PC-9 (cell line): ENCODE measurements around the gene LINS1. TPM values are rescaled to one million over a fixed set of nuclear protein-coding genes. Genes with fewer than 3 reads are reported as not detected.

Experiments
- BruUV-seq: library from RNA; stranded (reverse); fragments of 400-500 nt; replicated peaks from 2 replicates; lab custom pipeline; 2021; lab: Mats Ljungman, UMichigan
- CTCF ChIA-PET: fragments of 300-600 bp; sonication (Branson Sonifier 250); formaldehyde crosslinking; loops from one replicate; lab custom pipeline; 2022; ENCODE audit warnings: antibody characterized with exemption; lab: Charles Lee
- POLR2A ChIA-PET: fragments of 300-600 bp; sonication (Branson Sonifier 250); formaldehyde crosslinking; loops from one replicate; lab custom pipeline; 2022; ENCODE audit warnings: antibody characterized with exemption; ENCODE audit not compliant: unreplicated experiment; lab: Charles Lee
- DNase-seq, 2 experiments: peaks; one replicate each; pipeline versions ENCODE4 v3.0.0 to v3.0.0-alpha.2; 2015 to 2022; ENCODE audit warnings: mixed read lengths in 1 of 2
- H2AFZ ChIP-seq: fragments of 200-600 bp; sonication (generic); 2 replicates; pipeline ENCODE4 v1.8.1; 2017; ENCODE audit warnings: antibody characterized with exemption
- H3F3A ChIP-seq: fragments of 200-600 bp; sonication (generic); 2 replicates; pipeline ENCODE4 v1.8.1; 2017; ENCODE audit warnings: antibody characterized with exemption, mild to moderate bottlenecking, low read depth; ENCODE audit not compliant: insufficient read depth
- H3K27ac ChIP-seq: fragments of 200-600 bp; sonication (generic); 2 replicates; pipeline ENCODE4 v1.6.1; 2016; ENCODE audit warnings: mixed run types
- H3K27me3 ChIP-seq: fragments of 200-600 bp; sonication (generic); 2 replicates; pipeline ENCODE4 v1.6.1; 2016; ENCODE audit warnings: low read depth, mixed run types; ENCODE audit not compliant: insufficient read depth
- H3K36me3 ChIP-seq: fragments of 200-600 bp; sonication (generic); 2 replicates; pipeline ENCODE4 v1.6.1; 2016; ENCODE audit warnings: low read depth, mixed run types
- H3K4me1 ChIP-seq: fragments of 200-600 bp; sonication (generic); replicated peaks from 2 replicates; pipeline ENCODE4 v1.6.1; 2016; ENCODE audit warnings: mixed run types; ENCODE audit not compliant: insufficient read depth
- H3K4me2 ChIP-seq: fragments of 200-600 bp; sonication (generic); 2 replicates; pipeline ENCODE4 v1.6.1; 2017; ENCODE audit warnings: mixed run types
- H3K4me3 ChIP-seq: fragments of 200-600 bp; sonication (generic); 2 replicates; pipeline ENCODE4 v1.6.1; 2016; ENCODE audit warnings: mixed run types
- H3K79me2 ChIP-seq: fragments of 200-600 bp; sonication (generic); 2 replicates; pipeline ENCODE4 v1.6.1; 2017; ENCODE audit warnings: low read depth, mixed run types
- H3K9me2 ChIP-seq: fragments of 200-600 bp; sonication (generic); 2 replicates; pipeline ENCODE4 v1.8.1; 2017; ENCODE audit warnings: mild to moderate bottlenecking; ENCODE audit not compliant: insufficient read depth
- H3K9me3 ChIP-seq: fragments of 200-600 bp; sonication (generic); 2 replicates; pipeline ENCODE4 v1.8.1; 2016; ENCODE audit warnings: low read depth; ENCODE audit not compliant: insufficient read depth
- H4K20me1 ChIP-seq: fragments of 200-600 bp; sonication (generic); 2 replicates; pipeline ENCODE4 v1.8.1; 2017; ENCODE audit not compliant: insufficient read depth
- CTCF ChIP-seq: fragments of 200-600 bp; sonication (generic); conservative IDR thresholded peaks from 2 replicates; pipeline ENCODE4 v1.6.1; 2017; ENCODE audit warnings: mixed run types, antibody characterized with exemption, mild to moderate bottlenecking, moderate library complexity
- EZH2 ChIP-seq: fragments of 200-600 bp; sonication (generic); IDR thresholded peaks from 2 replicates; pipeline ENCODE4 v1.8.0; 2017; ENCODE audit warnings: antibody characterized with exemption, low read depth
- intact Hi-C: fragments of 100-400 bp; cut with micrococcal nuclease; formaldehyde crosslinking; loops from one replicate; pipeline ENCODE4 v1.10.0; 2022; ENCODE audit not compliant: unreplicated experiment
- total RNA-seq: library from RNA; stranded (reverse); gene quantifications from 2 replicates; pipeline ENCODE4 v1.2.3, GENCODE V29; 2021

The LINS1 gene
- total RNA-seq, 1 experiment from 2014 or later: 10.9 TPM

GRCh38 chr15:100528833-100529428 lies 73.1 kb downstream of the LINS1 start, which contains the start of gene CERS3:
CERS3 (minus strand) TSS chr15:100528950; CDS start chr15:100501849, 27,101 bp downstream.
- H3K9me3 ChIP-seq: no peaks in the 10 kb centered on the region
- no peaks in the 10 kb centered on the region for H4K20me1 ChIP-seq
- H3K36me3 ChIP-seq: no peaks in the 10 kb centered on the region
- H3K79me2 ChIP-seq: no peaks in the 10 kb centered on the region
- no peaks in the 10 kb centered on the region for H3K4me1 ChIP-seq
- peaks cover 67% of the 10 kb centered on the region for H3K27me3 ChIP-seq
- no peak for DNase-seq
- POLR2A ChIA-PET: no interaction called here
- no peak within 1 kb of the TSS for H3K4me2 ChIP-seq
- CTCF ChIA-PET: no interaction called here
- H2AFZ ChIP-seq: no peak within 1 kb of the TSS
- no peak within 1 kb of the TSS for H3K4me3 ChIP-seq
- intact Hi-C loops: no loop called here
- no peak within 1 kb of the TSS for H3K27ac ChIP-seq
- TF ChIP-seq EZH2: no peak
- no peak for TF ChIP-seq CTCF
- H3K9me2 ChIP-seq: no peaks in the 10 kb centered on the region
- H3F3A ChIP-seq: no peaks in the 10 kb centered on the region
- BruUV-seq: no TSS peak

GRCh38 chr15:100526027-100526481 lies 75.9 kb downstream of the LINS1 start:
- Histone ChIP-seq H3K36me3 (no peaks in the 10 kb centered on the region), H3K9me2 (no peaks in the 10 kb centered on the region), H2AFZ (no peak overlapping the region), H3K4me1 (no peaks in the 10 kb centered on the region), H3K4me3 (no peak overlapping the region), H3K27me3 (peaks cover 50% of the 10 kb centered on the region), H3K79me2 (no peaks in the 10 kb centered on the region), H4K20me1 (no peaks in the 10 kb centered on the region), H3K27ac (no peak overlapping the region), H3F3A (no peaks in the 10 kb centered on the region), H3K4me2 (no peak overlapping the region), H3K9me3 (no peaks in the 10 kb centered on the region)
- intact Hi-C loops: no loop called here
- POLR2A ChIA-PET: no interaction called here
- no peak for DNase-seq
- CTCF ChIA-PET: no interaction called here
- TF ChIP-seq CTCF: no peak
- no peak for TF ChIP-seq EZH2
- no TSS peak for BruUV-seq

- no peak overlapping the region for H3K4me3 ChIP-seq
- intact Hi-C loops: no loop called here
- ChIA-PET CTCF (no interaction called here), POLR2A (no interaction called here)
- no peaks in the 10 kb centered on the region for H3F3A ChIP-seq
- TF ChIP-seq CTCF: no peak
- no peak for TF ChIP-seq EZH2
- no peaks in the 10 kb centered on the region for H3K79me2 ChIP-seq
- H3K36me3 ChIP-seq: no peaks in the 10 kb centered on the region
- BruUV-seq: no TSS peak
- no peaks in the 10 kb centered on the region for H3K9me2 ChIP-seq
- H2AFZ ChIP-seq: no peak overlapping the region
- H3K27ac ChIP-seq: no peak overlapping the region
- H3K4me1 ChIP-seq: no peaks in the 10 kb centered on the region
- no peaks in the 10 kb centered on the region for H3K9me3 ChIP-seq
- H3K27me3 ChIP-seq: peaks cover 47% of the 10 kb centered on the region
- H3K4me2 ChIP-seq: no peak overlapping the region
- H4K20me1 ChIP-seq: no peaks in the 10 kb centered on the region
- no peak for DNase-seq
Measured at GRCh38 chr15:100525436-100525835, 76.5 kb downstream of the LINS1 start.
